Common myeloid progenitor, CD34-positive (primary cell): ENCODE results near the gene ILF2.
A peak's percentile ranks its signal among the peaks of the same experiment; 100 is the strongest.
"Not testable (repeated sequence)": the region's sequence is repeated elsewhere in the genome, so short reads cannot be mapped to it uniquely, and the experiment has no call there.

Experiments
- CTCF ChIA-PET: fragments of 350-600 bp; sonication (Branson Sonifier 250); formaldehyde crosslinking; loops from one replicate; lab custom pipeline; 2021; ENCODE audit warnings: antibody characterized with exemption; lab: Charles Lee
- POLR2A ChIA-PET: fragments of 350-600 bp; sonication (Branson Sonifier 250); formaldehyde crosslinking; loops from one replicate; lab custom pipeline; 2021; ENCODE audit warnings: antibody characterized with exemption; lab: Charles Lee
- DNase-seq, 3 donors: peaks; one replicate each; pipeline versions ENCODE4 v3.0.0 to v3.0.0-alpha.2; 2013
- H3K27ac ChIP-seq, 2 experiments: 1 replicate in 1 of 2; 2 replicates in 1 of 2; pipeline ENCODE4 v1.7.0; 2013; ENCODE audit warnings: inconsistent platforms in 2 of 2, low read length in 2 of 2, mild to moderate bottlenecking in 2 of 2, low read depth in 1 of 2, moderate library complexity in 1 of 2; ENCODE audit not compliant: severe bottlenecking in 2 of 2, insufficient read depth in 1 of 2, poor library complexity in 1 of 2
- H3K27me3 ChIP-seq, 5 experiments: replicated peaks in 2 of 5; 1 replicate in 3 of 5; 2 replicates in 2 of 5; pipeline versions ENCODE4 v1.6.1 to v1.7.0; 2013; ENCODE audit warnings: low read length in 4 of 5, mild to moderate bottlenecking in 2 of 5, moderate library complexity in 2 of 5, inconsistent platforms in 1 of 5; ENCODE audit not compliant: insufficient read depth in 5 of 5, control insufficient read depth in 4 of 5
- H3K36me3 ChIP-seq, 4 experiments: 1 replicate in 2 of 4; 2 replicates in 2 of 4; pipeline versions ENCODE4 v1.6.1 to v1.7.0; 2013; ENCODE audit warnings: low read length in 3 of 4, control low read depth in 1 of 4, mild to moderate bottlenecking in 1 of 4; ENCODE audit not compliant: control insufficient read depth in 4 of 4, insufficient read depth in 4 of 4
- H3K4me1 ChIP-seq, 4 experiments: 1 replicate in 3 of 4; 2 replicates in 1 of 4; pipeline versions ENCODE4 v1.6.1 to v1.7.1; 2013; ENCODE audit warnings: low read length in 3 of 4, mild to moderate bottlenecking in 3 of 4, control low read depth in 1 of 4, inconsistent platforms in 1 of 4, moderate library complexity in 1 of 4; ENCODE audit not compliant: control insufficient read depth in 4 of 4, insufficient read depth in 4 of 4; ENCODE audit errors: control extremely low read depth in 1 of 4
- H3K4me3 ChIP-seq, 7 experiments: 1 replicate in 4 of 7; 2 replicates in 3 of 7; pipeline versions ENCODE4 v1.5.1 to v1.7.0; 2013; ENCODE audit warnings: mild to moderate bottlenecking in 7 of 7, low read length in 6 of 7, moderate library complexity in 6 of 7, inconsistent platforms in 2 of 7, low read depth in 2 of 7, control low read depth in 1 of 7; ENCODE audit not compliant: insufficient read depth in 4 of 7, control insufficient read depth in 1 of 7; ENCODE audit errors: extremely low read depth in 1 of 7
- H3K9me3 ChIP-seq, 5 experiments: 1 replicate in 4 of 5; 2 replicates in 1 of 5; pipeline versions ENCODE4 v1.6.1 to v1.7.1; 2013; ENCODE audit warnings: low read length in 4 of 5, mild to moderate bottlenecking in 2 of 5, inconsistent platforms in 1 of 5, low read depth in 1 of 5, moderate library complexity in 1 of 5; ENCODE audit not compliant: control insufficient read depth in 4 of 5, insufficient read depth in 2 of 5; ENCODE audit errors: control extremely low read depth in 1 of 5
- WGBS: methylation state at CpG from one replicate; pipeline ENCODE4 v1.1.5; 2013; ENCODE audit not compliant: insufficient coverage; 5-methylcytosine and 5-hydroxymethylcytosine counted together

ILF2 gene

DNA sequence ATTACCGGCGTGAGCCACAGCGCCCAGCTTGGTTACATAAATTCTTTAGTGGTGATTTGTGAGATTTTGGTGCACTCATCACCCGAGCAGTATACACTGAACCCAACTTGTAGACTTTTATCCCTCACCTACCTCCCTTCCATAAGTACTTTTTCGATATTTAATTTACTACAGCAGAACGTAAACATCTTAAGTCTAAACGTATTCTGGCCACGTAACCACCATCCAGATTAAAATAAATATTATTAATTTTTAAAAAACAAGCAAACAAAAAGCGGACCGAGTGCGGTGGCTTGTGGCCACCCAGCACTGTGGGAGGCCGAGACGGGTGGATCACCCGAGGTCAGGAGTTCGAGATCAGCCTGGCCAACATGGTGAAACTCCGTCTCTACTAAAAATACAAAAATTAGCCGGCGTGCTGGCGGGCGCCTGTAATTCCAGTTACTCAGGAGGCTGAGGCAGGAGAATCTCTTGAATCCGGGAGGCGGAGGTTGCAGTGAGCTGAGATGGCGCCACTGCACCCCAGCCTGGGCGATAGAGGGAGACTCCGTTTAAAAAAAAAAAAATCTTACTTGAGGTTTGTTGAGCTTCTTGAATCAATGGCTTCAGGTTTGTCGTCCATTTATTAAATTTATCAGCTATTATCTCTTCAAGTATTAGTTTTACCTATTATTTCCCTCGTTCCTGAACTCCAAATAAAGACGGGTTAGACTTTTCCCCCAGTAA, 998 bp upstream of the ILF2 start:
- H3K27me3 ChIP-seq, POLR2A ChIA-PET, H3K9me3 ChIP-seq: not testable (repeated sequence)
- CTCF ChIA-PET: interaction anchor here (0.6 to 2.0 kb wide), 10 partner anchors 8 to 574 kb away, joined by 3 to 6 read pairs (median 3); partner anchors contain the start of genes S100A14 and SNAPIN
- Histone ChIP-seq H3K36me3 (peaks cover 7 to 31% (median 17%) of the 10 kb centered on the region in 4 experiments), H3K27ac (peak overlapping the region; percentile 42 to 85), H3K4me3 (peak overlapping the region; percentile 49 to 99 (median 84)), H3K4me1 (peaks cover 4 to 13% (median 10%) of the 10 kb centered on the region in 4 experiments)
- DNase-seq: peak; percentile 61 to 79 (median 75)
- 4% methylated on average over 15 of the region's 28 CpGs for WGBS

DNA sequence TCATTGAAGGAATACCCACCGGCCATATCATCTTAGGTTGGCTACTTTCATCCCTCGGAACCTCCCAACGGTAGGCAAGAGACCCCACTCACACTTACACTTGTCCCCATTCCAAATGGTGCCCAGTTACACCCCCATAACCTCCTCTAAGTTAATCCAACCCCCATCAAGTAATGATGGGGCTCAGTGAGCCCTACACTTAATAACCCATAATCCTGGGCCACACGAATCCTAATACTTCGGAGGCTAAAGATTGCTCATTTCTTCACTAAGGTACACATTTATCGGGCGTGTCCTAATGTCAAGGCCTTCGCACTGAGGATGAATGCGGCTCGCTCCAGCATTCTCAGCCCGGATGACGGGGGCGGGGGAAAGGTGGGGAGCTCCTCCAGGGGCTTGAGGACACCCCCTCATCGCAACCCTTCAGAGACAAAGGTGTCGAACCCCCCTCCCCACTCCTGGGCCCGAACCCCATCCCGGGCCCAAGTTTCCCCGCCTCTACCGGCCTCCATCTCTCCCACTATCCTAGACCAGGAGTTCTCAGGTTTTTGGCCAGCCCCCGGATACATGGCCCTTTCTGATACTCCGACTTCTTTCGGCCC, 435 bp downstream of the ILF2 start:
- Histone ChIP-seq H3K4me1 (peaks cover 4 to 13% (median 10%) of the 10 kb centered on the region in 4 experiments), H3K4me3 (peak overlapping the region; percentile 59 to 99 (median 85)), H3K9me3 (no peaks in the 10 kb centered on the region), H3K36me3 (peaks cover 10 to 45% (median 27%) of the 10 kb centered on the region in 4 experiments), H3K27me3 (no peaks in the 10 kb centered on the region), H3K27ac (peak overlapping the region; percentile 95 to 97)
- DNase-seq: no peak
- POLR2A ChIA-PET: no interaction called here
- WGBS: 6% methylated on average over 17 of the region's 22 CpGs
- CTCF ChIA-PET: interaction anchor here (2.0 kb wide), 2 partner anchors 11 to 102 kb away, joined by 5 to 6 read pairs; partner anchors contain the start of gene SNAPIN

DNA sequence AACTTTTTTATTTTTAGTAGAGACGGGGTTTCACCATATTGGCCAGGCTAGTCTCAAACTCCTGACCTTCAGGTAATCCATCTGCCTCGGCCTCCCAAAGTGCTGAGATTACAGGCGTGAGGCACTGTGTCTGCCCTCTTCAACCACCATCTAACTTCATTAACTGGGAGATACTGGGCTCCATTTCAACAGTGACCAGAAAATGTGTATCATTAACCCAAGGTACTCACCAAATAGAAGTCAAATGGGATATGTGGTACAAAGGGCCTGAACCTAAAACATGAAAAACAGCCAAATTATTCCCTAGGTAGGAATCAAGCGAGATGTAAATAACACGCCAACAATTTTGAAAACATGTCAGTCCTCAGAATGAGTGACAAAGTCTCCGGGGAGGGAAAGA, 1.2 kb downstream of the ILF2 start:
- Histone ChIP-seq H3K9me3 (no peaks in the 10 kb centered on the region), H3K4me1 (peaks cover 4 to 13% (median 10%) of the 10 kb centered on the region in 4 experiments), H3K27me3 (no peaks in the 10 kb centered on the region), H3K27ac (peak overlapping the region; percentile 95 to 97), H3K4me3 (peak overlapping the region in 6 of 7 experiments; percentile 77 to 99 (median 86)), H3K36me3 (peaks cover 17 to 52% (median 33%) of the 10 kb centered on the region in 4 experiments)
- 100% methylated on average over 4 of the region's 6 CpGs for WGBS
- POLR2A ChIA-PET: no interaction called here
- no peak for DNase-seq
- CTCF ChIA-PET: interaction anchor here (1.5 kb wide), 1 partner anchor 79 kb away, joined by 4 read pairs; no protein-coding TSS in a partner anchor

DNA sequence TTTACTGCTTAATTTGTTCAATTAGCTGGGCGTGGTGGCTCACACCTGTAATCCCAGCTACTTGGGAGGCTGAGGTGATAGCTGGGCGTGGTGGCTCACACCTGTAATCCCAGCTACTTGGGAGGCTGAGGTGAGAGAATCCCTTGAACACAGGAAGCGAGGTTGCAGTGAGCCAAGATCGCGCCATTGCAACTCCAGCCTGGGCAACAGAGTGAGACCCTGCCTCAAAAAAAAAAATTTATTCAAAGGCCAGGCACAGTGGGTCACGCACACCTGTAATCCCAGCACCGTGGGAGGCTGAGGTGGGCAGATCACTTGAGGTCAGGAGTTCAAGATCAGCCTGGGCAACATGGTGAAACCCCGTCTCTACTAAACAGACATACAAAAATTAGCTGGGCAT, 2.1 kb downstream of the ILF2 start:
- CTCF ChIA-PET: interaction anchor here (1.0 to 1.5 kb wide), 2 partner anchors 40 to 80 kb away, joined by 3 to 4 read pairs; partner anchors contain the start of gene S100A1
- Histone ChIP-seq H3K36me3 (peaks cover 25 to 62% (median 39%) of the 10 kb centered on the region in 4 experiments), H3K4me3 (peak overlapping the region in 1 of 7 experiments; percentile 6), H3K4me1 (peaks cover 4 to 13% (median 10%) of the 10 kb centered on the region in 4 experiments)
- 97% methylated on average over 7 of the region's 8 CpGs for WGBS
- DNase-seq, H3K27me3 ChIP-seq, H3K27ac ChIP-seq, POLR2A ChIA-PET, H3K9me3 ChIP-seq: not testable (repeated sequence)

DNA sequence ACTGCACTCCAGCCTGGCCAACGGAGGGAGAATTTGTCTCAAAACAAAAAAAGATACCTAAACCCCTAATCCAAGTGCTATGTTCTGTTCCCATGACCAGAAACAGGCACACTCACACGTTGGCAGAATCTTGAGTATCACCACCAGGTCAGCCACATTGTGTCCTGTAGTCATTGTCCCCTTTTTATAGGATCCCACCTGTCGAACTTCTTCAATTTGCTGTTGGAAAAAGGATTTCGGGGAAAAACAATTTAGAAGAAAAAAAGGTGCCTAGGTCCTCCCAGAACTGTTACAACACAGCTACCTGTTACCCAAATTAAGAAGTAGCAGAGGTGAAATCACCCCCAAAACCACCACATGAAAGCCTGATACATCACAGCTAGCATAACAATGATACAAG, 3.4 kb downstream of the ILF2 start:
- no peaks in the 10 kb centered on the region for H3K9me3 ChIP-seq
- peaks cover 28 to 73% (median 50%) of the 10 kb centered on the region in 4 experiments for H3K36me3 ChIP-seq
- H3K27ac ChIP-seq: no peak overlapping the region
- 96% methylated on average over 2 of the region's 4 CpGs for WGBS
- no peak overlapping the region for H3K4me3 ChIP-seq
- H3K4me1 ChIP-seq: peaks cover 4 to 13% (median 10%) of the 10 kb centered on the region in 4 experiments
- CTCF ChIA-PET: interaction anchor here (2.1 kb wide), 1 partner anchor 33 kb away, joined by 5 read pairs; the partner anchor contains the start of gene CHTOP
- no peak for DNase-seq
- POLR2A ChIA-PET: no interaction called here
- no peaks in the 10 kb centered on the region for H3K27me3 ChIP-seq

DNA sequence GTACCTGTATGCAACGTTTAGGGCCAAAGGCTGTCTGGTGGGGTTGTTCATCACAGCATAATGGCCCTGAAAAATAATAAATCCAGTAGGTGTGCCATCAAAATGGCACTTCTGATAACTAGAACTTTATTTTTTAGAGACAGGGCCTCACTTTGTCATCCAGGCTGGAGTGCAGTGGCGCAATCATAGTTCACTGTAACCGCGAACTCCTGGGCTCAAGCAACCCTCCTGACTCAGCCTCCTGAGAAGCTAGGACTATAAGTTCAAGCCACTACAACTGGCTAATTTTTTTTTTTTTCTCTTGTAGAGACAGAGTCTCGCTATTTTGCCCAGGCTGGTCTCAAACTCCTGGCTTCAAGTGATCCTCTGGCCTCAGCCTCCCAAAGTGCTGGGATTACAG, 7.6 kb downstream of the ILF2 start:
- ChIA-PET POLR2A (no interaction called here), CTCF (no interaction called here)
- Histone ChIP-seq H3K4me3 (no peak overlapping the region), H3K4me1 (peaks cover 3 to 13% (median 10%) of the 10 kb centered on the region in 4 experiments), H3K27me3 (no peaks in the 10 kb centered on the region), H3K36me3 (peaks cover 29 to 75% (median 58%) of the 10 kb centered on the region in 4 experiments), H3K9me3 (no peaks in the 10 kb centered on the region), H3K27ac (no peak overlapping the region)
- WGBS: 83% methylated on average over 4 of the region's 5 CpGs
- DNase-seq: no peak
